SU-DHL-6 (cell line): ENCODE results near the gene SNX9.

ENCODE experiments used
- H2AFZ ChIP-seq: fragments of 200-600 bp; sonication (generic); 2 replicates; pipeline ENCODE4 v1.6.1; 2014; ENCODE audit warnings: low read depth, mild to moderate bottlenecking, moderate library complexity, mixed read lengths, antibody characterized with exemption, low read length; ENCODE audit not compliant: severe bottlenecking
- H3F3A ChIP-seq: fragments of 200-600 bp; shearing (Covaris generic); 2 replicates; pipeline ENCODE4 v1.6.0; 2016; ENCODE audit warnings: antibody characterized with exemption, mild to moderate bottlenecking; ENCODE audit not compliant: insufficient read depth
- H3K27ac ChIP-seq: fragments of 200-600 bp; sonication (generic); 2 replicates; pipeline ENCODE4 v1.5.1; 2016; ENCODE audit warnings: low read depth, mild to moderate bottlenecking, low read length, moderate library complexity, mixed read lengths
- H3K27me3 ChIP-seq: fragments of 200-600 bp; sonication (generic), shearing (Covaris generic); 2 replicates; pipeline ENCODE4 v1.6.0; 2014; ENCODE audit warnings: mild to moderate bottlenecking, low read length
- H3K36me3 ChIP-seq: fragments of 200-600 bp; sonication (generic); 2 replicates; pipeline ENCODE4 v1.6.1; 2014; ENCODE audit warnings: mild to moderate bottlenecking, low read length, mixed read lengths
- H3K4me2 ChIP-seq: fragments of 300-600, 200-600 bp; shearing (Covaris generic), sonication (generic); 2 replicates; pipeline ENCODE4 v1.6.0; 2014; ENCODE audit warnings: low read length, low read depth, mild to moderate bottlenecking; ENCODE audit not compliant: poor library complexity, severe bottlenecking
- H3K4me3 ChIP-seq: fragments of 200-600 bp; sonication (generic); 2 replicates; pipeline ENCODE4 v1.5.1; 2014; ENCODE audit warnings: antibody characterized with exemption, low read length, mild to moderate bottlenecking, mixed read lengths; ENCODE audit not compliant: insufficient read depth, poor library complexity, severe bottlenecking
- H3K79me2 ChIP-seq: fragments of 200-600 bp; sonication (generic); 2 replicates; pipeline ENCODE4 v1.6.1; 2014; ENCODE audit warnings: mild to moderate bottlenecking, low read length, moderate library complexity; ENCODE audit not compliant: insufficient read depth
- H3K9ac ChIP-seq: fragments of 200-600 bp; sonication (generic); 2 replicates; pipeline ENCODE4 v1.7.0; 2014; ENCODE audit warnings: mild to moderate bottlenecking, low read length
- H3K9me2 ChIP-seq: fragments of 200-600 bp; sonication (generic); replicated peaks from 2 replicates; pipeline ENCODE4 v1.6.1; 2014; ENCODE audit warnings: low read length; ENCODE audit not compliant: insufficient read depth
- H3K9me3 ChIP-seq: fragments of 200-600 bp; sonication (generic); 2 replicates; pipeline ENCODE4 v1.6.1; 2014; ENCODE audit warnings: low read length, mixed read lengths; ENCODE audit not compliant: insufficient read depth
- H4K20me1 ChIP-seq: fragments of 200-600 bp; sonication (generic); 2 replicates; pipeline ENCODE4 v1.6.1; 2014; ENCODE audit warnings: low read depth, mild to moderate bottlenecking, antibody characterized with exemption, low read length, moderate library complexity, mixed read lengths
- EZH2phosphoT487 ChIP-seq: fragments of 200-600 bp; sonication (generic), shearing (Covaris generic); conservative IDR thresholded peaks from 2 replicates; pipeline ENCODE4 v1.6.1; 2018; ENCODE audit warnings: mild to moderate bottlenecking, antibody characterized with exemption, low read length, moderate library complexity, mixed read lengths
- TF ChIP-seq, protein P1 (sequence below): fragments of 200-600 bp; sonication (generic); IDR thresholded peaks from one replicate; pipeline ENCODE4 v1.5.1; 2017; ENCODE audit warnings: antibody characterized with exemption, mild to moderate bottlenecking, low read length, moderate library complexity; ENCODE audit not compliant: insufficient read depth, poor library complexity, severe bottlenecking

SNX9 gene

DNA sequence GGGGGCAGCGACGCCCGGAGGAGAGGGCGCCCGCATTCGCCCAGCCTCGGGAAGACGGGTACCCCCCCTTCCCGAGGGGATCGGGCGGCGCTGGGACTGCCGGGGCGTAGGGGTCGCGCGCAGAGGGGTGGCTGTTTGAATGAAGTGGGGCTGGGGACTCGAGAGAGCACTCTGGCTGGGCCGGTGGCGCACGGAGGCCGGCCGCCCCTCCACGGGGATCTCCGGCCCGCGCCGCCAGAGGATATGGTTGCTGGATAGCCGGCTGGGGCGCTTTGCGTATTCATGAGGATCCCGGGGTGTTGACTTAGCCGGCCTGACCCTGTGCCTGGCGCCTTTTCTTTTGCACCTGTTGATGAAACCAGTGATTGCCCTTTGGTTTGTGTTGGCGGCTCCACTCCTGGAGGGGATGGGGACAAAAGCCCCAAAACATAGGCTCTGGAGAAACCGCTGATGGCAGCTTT lies 159.1 kb downstream of the SNX9 start:
- Histone ChIP-seq H3F3A (no peaks in the 10 kb centered on the region), H3K27me3 (no peaks in the 10 kb centered on the region), H3K79me2 (no peaks in the 10 kb centered on the region), H2AFZ (peak overlapping the region; percentile 82), H3K9me3 (no peaks in the 10 kb centered on the region), H3K4me3 (peak overlapping the region; percentile 70), H3K27ac (no peak overlapping the region), H3K4me2 (peak overlapping the region; percentile 65), H4K20me1 (no peaks in the 10 kb centered on the region), H3K36me3 (no peaks in the 10 kb centered on the region), H3K9ac (peak overlapping the region; percentile 66), H3K9me2 (no peaks in the 10 kb centered on the region)
- TF ChIP-seq, protein P1, sequence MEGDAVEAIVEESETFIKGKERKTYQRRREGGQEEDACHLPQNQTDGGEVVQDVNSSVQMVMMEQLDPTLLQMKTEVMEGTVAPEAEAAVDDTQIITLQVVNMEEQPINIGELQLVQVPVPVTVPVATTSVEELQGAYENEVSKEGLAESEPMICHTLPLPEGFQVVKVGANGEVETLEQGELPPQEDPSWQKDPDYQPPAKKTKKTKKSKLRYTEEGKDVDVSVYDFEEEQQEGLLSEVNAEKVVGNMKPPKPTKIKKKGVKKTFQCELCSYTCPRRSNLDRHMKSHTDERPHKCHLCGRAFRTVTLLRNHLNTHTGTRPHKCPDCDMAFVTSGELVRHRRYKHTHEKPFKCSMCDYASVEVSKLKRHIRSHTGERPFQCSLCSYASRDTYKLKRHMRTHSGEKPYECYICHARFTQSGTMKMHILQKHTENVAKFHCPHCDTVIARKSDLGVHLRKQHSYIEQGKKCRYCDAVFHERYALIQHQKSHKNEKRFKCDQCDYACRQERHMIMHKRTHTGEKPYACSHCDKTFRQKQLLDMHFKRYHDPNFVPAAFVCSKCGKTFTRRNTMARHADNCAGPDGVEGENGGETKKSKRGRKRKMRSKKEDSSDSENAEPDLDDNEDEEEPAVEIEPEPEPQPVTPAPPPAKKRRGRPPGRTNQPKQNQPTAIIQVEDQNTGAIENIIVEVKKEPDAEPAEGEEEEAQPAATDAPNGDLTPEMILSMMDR = no peak
- TF ChIP-seq EZH2phosphoT487 = no peak

DNA sequence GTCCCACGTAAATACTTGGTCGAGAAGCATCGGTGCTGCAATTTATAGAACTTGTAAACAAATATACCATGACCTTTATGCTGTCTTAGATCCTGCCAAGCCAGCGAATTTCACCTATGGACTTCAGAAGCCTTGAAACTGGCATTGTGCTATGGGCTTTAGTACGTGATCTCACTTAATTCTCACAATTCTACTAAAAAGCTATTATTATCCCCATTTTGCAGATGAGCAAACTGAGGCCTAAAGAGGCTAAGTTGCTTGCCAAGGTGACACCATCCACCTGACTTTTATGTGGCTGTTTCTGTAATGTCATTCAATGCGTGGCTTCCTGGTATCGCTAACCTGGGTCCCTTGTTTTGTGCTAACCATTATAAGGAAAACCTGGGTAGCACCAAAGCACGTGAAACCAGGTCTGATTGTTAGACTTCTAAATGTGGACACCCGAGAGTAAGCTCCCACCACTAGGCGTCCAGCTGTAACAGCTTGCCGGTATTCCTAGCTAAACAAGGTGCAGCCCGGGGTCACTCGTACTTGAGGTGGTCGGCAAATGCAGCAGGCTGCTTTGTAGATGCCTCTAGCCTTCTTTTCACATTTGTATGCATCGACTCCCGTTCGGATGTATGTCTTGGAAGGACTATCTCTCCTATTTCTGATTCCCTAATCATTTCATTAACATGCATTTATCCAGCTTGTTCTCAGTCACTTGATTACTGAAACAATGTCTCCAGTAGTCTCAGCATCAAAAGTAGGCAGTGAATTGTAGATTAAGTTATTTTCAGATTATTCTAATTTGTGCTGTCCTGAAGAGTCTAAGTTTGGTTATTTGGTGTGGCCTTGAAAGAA lies 159.7 kb downstream of the SNX9 start:
- Histone ChIP-seq H2AFZ (peak overlapping the region; percentile 82), H3K9ac (peak overlapping the region; percentile 66; the same call in 1 of the 2 replicates), H3K27me3 (no peaks in the 10 kb centered on the region), H3K4me2 (peak overlapping the region; percentile 65), H4K20me1 (no peaks in the 10 kb centered on the region), H3K9me2 (no peaks in the 10 kb centered on the region), H3K27ac (no peak overlapping the region), H3F3A (no peaks in the 10 kb centered on the region), H3K79me2 (no peaks in the 10 kb centered on the region), H3K4me3 (peak overlapping the region; percentile 70), H3K36me3 (no peaks in the 10 kb centered on the region), H3K9me3 (no peaks in the 10 kb centered on the region)
- TF ChIP-seq, protein P1 = no peak
- no peak for TF ChIP-seq EZH2phosphoT487

DNA sequence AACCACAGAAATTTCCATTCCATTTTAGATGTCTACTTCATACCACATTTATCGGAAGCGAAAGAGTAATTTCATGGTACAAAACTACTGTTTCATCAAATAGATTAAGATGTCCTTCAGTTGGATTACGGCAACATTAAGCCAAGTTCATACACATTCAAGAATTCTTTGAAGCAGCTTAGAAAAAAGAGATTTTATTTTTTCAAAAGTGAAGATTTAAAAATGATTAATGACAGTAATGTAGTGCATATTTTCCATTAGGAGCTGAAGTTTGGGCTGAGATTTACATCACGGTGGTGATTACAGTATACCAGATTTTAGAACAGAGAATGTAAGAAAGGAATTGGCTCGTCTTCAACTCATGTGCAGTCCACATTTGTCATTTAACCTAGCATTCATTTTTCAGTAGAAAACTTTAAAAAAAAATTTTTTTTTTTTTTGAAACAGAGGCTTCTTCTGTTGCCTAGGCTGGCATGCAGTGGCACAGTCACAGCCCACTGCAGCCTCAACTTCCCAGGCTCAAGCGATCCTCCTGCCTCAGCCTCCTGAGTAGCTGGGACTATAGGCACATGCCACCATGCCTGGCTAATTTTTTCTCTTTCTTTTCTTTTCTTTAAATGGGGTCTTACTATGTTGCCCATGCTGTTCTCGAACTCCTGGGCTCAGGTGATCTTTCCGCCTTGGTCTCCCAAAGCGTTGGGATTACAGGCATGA lies 160.5 kb downstream of the SNX9 start:
- no peaks in the 10 kb centered on the region for H3K9me3 ChIP-seq
- H3K9ac ChIP-seq = no peak overlapping the region
- no peak overlapping the region for H3K4me3 ChIP-seq
- no peaks in the 10 kb centered on the region for H3F3A ChIP-seq
- H3K27ac ChIP-seq = no peak overlapping the region
- TF ChIP-seq EZH2phosphoT487 = no peak
- TF ChIP-seq, protein P1 = no peak
- H3K4me2 ChIP-seq = no peak overlapping the region
- no peaks in the 10 kb centered on the region for H3K27me3 ChIP-seq
- no peaks in the 10 kb centered on the region for H3K79me2 ChIP-seq
- H3K9me2 ChIP-seq = no peaks in the 10 kb centered on the region
- no peaks in the 10 kb centered on the region for H4K20me1 ChIP-seq
- no peaks in the 10 kb centered on the region for H3K36me3 ChIP-seq
- H2AFZ ChIP-seq = no peak overlapping the region
